Kidney capillary endothelial cell (primary cell): ENCODE results near the gene SEC11A.
A peak's percentile ranks its signal among the peaks of the same experiment; 100 is the strongest.
"Not testable (repeated sequence)": the region's sequence is repeated elsewhere in the genome, so short reads cannot be mapped to it uniquely, and the experiment has no call there.

Source experiments
- DNase-seq: peaks from one replicate; pipeline ENCODE4 v3.0.0-alpha.2; 2018; ENCODE audit warnings: low spot score

The SEC11A gene

DNA sequence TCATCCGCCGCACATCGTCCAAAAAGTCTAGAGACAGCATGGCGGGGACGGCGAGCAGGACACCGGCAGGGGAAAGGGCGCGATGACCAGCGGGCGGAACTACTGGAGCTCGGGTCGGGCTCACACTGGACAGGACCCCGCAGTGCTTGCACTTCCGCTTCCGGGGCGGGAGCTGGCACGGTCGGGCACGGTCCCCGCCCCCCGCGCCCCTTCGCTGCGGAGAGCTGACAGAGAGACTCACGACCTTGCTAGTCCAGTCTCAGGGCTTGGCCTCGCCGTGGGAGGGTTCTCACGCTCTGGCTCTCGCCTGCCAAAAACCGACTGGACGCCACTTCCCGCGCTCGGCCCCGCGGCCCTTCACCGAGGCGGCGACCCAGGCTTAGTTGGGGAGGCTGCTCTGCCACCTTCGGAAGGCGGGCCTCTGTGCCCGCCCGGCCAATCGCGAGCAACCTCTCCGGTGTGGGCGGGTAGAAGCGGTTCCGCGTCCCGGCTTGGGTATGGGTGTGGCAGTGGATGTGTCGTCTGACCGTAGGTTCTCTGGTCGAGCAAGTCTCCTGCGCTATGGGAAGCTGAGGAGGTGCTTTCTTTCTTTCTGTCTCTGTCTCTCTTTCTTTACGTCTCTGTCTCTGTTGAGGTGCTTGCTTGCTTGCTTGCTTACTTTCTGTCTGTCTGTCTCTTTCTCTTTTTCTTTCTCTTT lies at the start of gene SEC11A:
Gene SEC11A, minus strand, starts transcription at position 104 of the 697 bp plus-strand sequence. Its CDS starts 64 bp downstream, at position 40.
- peak; percentile 93 for DNase-seq

DNA sequence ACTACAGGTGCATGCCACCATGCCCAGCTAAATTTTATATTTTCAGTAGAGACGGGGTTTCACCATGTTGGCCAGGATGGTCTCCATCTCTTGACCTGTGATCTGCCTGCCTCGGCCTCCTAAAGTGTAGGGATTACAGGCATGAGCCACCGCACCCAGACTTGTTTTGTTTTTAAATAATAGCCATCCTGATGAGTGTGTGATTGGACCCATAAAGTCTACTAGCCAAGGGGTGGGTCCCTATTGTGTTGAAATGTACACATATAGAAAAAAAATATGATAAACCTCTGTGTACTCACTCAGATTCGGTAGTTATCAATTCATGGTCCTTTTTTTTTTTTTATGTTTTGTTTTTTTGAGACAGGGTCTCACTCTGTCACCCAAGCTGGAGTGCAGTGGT lies 49.7 kb upstream of the SEC11A start:
- no peak for DNase-seq

DNA sequence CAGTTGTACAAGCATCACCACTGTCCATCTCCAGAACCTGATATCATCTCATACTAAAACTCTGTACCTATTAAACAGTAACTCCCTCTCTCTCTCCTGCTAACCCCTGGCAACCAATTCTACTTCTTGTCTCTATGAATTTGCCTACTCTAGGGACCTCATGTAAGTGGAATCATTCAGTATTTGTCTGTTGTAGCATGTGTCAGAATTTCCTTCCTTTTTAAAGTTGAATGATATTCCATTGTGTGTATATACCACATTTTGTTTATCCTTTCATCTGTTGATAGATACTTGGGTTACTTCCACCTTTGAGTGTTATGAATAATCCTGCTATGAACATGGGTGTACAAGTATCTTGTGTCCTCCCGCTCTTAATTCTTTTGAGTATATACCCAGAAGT lies 49.0 kb upstream of the SEC11A start:
- DNase-seq: no peak

DNA sequence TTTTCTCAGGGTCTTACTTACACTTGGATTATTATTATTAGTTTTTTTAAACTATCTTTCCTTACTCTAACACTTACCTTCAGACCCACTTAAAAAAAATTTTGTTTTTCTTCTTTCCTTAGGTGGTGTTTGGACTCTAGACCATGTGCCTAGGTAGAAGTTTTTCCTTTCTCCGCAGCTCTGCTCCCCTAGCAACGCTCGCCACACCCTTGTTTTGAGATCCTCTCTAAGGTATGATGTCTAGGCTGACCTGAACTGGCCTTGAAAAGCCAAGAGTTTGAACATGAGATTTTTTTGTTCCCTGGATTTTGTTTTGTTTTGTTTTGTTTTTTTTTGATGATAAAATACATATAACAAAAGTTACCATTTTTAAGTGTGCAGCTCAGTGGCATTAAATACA lies 48.6 kb upstream of the SEC11A start:
- no peak for DNase-seq

DNA sequence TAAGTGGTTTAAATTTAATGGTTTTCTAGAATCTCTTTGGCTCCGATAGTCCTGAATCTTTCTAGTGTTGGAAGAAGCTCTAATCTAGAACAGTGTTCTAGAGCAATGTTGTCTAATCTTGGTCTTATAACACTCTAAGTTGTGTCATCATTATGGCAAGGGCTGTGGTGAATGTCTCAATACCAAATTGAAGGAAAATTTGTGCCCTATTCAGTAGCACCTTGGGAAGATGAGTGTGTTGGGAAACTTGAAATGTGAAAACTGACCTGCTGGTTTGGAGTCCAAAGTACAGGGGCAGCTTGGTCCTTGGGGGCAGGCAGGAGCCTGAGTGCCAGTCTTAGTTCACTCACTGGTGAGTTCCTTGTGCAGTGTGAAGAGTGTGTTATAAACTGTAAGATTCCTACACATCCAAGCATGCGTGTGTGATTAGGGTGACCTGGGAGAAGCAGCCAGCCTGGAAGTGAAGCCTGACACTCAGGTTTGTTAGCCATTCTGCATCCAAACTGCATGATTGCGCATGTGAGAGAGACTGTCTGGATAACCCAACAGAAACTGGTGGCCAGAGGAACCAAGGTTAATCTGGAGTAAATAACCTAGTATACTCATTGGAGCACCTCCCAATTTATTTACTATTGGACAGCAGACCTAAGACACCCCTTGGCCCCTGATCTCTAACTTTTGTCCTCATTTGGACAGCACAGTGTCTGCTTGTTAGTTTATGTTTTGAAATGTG lies 47.1 kb upstream of the SEC11A start:
- DNase-seq: no peak

DNA sequence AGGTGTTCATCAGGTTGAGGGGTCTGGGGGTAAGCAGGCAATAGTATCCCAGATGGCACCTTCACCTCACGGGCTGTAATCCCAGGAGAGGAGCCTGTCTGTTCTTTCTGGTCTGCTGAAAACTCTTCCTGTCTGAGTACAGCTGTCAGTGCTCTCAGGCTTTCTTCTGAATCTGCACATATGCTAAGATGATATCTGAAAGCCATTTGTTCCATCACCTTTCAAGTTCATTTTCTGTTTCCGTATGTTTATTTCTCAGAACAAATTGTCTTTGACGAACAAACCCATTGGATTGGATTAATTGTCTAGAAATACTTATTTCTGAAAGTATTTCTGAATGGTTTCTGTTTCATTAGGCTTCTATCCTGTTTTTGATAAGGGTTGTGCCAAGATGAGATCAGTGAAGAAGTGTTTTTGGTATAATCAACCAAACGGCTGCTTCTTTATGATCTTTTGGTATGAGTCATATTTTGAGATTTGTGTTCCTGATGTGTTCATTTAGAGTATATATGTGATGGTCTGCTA lies 45.7 kb upstream of the SEC11A start:
- DNase-seq: no peak

DNA sequence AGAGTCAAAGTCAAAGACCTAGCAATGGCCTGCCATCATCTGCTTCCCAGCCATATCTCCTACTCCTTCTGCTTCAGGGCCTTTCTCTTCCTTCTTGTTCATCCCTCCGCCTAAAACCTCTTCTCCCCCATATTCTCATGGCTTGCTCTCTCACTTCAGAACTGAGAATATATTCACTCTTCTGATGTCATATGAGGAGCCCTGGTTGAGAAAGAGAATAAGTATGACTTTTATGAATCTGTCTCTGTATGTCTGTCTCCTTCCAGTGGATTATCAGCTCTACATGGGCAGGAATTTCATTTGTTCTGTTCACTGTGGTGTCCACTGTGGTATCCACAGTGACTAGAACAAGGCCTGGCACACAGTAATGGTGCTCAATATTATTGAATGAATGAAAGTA lies 44.3 kb upstream of the SEC11A start:
- no peak for DNase-seq

DNA sequence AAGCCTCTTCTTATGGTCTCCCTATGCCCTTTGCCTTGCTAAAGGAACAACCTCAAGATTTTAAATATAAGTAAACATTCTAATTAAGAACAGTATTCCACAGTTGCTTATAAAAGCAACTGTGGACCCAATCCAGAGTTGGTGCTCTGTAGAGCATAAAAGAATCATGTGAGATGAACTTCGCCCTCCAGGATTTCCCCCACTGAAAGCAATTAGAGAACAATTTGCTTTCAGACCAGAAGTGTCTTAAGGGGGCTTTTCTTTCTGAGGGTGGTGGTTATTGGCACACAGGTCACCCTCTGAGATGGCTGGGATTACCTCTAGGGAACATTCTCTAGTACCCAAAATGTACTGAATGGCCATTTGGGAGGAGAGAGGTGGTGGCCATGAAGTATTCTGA lies 43.1 kb upstream of the SEC11A start:
- no peak for DNase-seq

DNA sequence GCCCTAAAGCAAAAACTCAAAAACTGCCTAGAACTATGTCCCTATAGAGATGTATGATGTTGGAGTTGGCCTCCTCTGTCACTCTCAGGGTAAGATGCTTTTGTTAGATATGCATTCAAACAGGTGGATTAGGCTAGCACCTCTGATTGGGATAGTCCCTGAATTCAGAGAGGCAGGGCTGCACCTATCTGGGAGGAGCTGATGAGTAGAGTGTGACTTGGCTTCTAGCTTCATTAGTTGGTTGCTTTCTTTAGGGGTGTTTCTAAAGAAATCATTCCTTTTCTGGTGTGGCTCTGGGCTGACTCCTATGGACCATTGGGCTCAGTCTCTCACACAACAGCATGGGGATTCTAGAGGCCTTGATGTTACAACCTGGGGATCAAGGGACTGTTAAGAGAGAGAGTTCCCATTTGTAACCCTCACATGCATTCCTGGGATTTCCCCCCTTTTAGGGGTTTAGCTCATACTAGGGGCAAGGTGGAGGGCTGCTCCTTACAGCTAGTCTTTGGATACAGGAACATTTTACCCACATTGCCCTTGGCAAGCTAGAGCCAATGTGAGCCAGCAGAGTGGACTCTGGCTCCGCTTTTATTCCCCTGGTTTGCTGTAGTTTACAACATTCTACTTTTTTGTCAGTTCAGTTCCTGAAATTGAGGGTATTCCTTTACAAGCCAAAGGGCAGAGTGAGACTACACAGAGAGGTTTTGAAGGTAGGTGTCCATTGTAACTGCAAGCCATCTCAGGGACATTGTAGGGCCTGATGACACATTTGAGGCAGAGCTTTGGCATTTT lies 40.0 kb upstream of the SEC11A start:
- DNase-seq: no peak

DNA sequence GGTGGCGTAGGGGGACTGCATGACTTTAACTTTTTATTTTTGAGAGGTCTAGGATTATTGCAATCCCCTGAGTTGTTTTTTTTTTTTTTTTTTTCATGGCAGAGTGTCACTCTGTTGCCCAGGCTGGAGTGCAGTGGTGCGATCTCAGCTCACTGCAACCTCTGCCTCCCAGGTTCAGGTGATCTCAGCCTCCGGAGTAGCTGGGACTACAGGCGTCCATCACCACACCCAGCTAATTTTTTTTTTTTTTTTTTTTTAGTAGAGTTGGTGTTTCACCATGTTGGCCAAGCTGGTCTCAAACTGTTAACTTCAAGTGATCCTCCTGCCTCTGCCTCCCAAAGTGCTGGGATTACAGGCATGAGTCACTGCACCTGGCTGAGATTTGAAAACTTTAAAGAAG lies 39.0 kb upstream of the SEC11A start:
- not testable (repeated sequence) for DNase-seq

DNA sequence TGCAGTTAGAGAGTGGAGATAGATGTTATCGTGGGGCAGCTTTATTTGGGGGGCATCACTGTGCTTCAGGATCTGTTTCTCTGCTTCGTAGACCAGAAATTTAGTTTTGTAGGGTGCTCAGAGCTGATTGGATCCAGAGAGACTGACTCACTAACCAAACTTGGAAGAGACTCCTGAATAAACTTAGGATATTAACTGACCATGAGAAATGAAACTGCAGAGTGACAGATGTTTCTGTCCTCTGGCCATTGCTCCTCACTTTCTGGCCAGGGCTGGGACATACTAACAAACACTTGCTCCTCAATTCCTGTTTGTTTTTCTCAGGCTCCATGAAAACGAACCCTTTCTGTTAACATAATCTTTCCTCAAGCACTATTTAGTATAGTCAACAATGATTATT lies 36.8 kb upstream of the SEC11A start:
- no peak for DNase-seq

DNA sequence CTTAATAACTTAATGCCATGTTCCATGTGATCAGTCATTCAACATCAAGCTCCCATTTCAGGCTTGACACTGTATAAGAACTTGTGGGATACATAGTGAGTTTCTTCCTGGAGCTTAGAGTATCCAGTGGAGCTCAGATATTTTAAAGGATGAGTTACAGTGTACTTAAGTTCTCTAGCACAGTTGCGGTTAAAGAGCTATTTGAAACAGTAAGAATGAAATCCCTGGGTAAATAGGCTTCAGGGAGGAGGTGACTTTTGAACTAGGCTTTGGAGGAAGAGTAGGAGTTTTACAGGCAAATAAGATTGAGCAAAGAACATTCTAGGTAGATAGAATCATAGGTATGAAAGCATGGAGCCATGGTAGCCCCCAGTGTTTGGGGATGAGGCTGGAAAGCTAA lies 36.3 kb upstream of the SEC11A start:
- DNase-seq: no peak

DNA sequence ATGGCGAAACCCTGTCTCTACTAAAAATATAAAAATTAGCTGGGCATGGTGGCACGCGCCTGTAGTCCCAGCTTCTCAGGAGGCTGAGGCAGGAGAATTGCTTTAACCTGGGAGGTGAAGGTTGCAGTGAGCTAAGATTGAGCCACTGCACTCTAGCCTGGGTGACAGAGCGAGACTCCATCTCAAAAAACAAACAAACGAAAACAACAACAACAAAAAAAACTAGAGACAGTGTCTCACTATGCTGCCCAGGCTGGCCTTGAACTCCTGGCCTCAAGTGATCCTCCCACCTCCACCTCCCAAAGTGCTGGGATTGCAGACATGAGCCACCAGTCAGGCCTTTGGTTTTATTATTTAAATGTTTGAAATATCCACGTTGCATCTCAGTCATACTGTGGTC lies 35.8 kb upstream of the SEC11A start:
- DNase-seq: not testable (repeated sequence)

DNA sequence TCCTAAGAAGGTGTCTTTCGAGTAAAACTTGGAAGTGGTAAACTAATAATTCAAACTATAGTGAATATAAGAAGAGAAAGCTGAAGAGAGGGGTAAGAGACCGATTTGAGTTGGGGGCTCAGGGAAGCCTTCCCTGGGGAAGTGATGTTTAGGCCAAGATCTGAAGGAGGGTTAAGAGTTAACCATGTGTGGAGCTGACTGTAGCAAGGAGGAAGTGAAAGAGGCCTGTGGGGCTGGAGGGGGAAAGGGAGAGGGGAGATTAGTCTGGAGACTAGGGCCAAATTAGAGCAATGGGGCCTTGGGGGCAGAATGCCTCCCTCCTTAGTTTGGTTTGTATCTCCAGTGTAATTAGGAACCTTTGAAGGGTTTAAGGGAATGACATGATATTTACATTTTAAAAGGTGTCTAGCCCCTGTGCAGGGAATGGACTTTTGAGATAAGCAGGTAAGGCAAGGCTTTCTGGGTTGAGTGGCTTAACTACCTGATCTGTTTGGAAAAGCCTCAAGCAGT lies 34.7 kb upstream of the SEC11A start:
- DNase-seq: no peak

DNA sequence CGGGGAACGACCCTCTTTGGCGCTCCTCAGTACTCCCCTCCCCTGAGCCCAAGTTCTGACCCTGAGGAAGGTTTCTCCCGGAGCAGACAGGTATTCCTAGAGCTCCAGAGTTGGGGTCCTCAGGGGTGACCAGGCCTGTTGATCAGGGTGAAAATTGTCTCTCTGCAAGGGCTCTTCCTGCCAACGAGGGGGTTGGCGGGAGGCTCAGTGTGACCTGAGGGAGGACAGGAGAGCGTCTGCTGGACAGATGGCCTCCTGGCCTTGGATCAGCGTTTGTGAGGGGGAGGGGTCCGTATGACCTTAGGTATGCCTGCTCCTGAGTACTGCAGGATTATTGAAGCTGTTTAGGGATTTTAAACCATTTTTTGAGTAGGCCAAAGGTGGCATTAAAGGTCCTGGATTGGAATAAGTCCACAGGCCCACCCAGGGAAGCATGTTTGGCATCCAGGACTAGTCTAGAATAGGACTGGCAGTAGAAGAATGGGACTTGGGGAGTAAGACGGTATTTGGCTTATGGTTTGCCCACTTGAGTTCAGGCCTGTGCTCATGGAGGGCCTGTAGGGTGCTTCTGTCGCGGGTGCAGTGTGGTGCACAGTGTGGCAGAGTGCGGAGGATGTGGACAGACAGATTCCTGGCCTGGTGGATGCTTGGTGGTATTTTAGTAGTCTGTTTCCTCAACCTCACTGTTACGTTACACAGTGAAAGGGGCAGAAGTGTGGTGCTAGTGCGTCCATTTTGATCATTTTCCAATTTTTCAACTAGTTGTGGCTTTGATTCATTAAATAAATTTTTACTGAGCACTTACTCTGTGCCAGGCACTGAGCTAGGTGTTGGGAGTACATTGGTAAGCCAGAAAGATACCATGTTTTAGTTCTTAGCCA lies 33.4 kb upstream of the SEC11A start:
- peak; percentile 43 for DNase-seq

DNA sequence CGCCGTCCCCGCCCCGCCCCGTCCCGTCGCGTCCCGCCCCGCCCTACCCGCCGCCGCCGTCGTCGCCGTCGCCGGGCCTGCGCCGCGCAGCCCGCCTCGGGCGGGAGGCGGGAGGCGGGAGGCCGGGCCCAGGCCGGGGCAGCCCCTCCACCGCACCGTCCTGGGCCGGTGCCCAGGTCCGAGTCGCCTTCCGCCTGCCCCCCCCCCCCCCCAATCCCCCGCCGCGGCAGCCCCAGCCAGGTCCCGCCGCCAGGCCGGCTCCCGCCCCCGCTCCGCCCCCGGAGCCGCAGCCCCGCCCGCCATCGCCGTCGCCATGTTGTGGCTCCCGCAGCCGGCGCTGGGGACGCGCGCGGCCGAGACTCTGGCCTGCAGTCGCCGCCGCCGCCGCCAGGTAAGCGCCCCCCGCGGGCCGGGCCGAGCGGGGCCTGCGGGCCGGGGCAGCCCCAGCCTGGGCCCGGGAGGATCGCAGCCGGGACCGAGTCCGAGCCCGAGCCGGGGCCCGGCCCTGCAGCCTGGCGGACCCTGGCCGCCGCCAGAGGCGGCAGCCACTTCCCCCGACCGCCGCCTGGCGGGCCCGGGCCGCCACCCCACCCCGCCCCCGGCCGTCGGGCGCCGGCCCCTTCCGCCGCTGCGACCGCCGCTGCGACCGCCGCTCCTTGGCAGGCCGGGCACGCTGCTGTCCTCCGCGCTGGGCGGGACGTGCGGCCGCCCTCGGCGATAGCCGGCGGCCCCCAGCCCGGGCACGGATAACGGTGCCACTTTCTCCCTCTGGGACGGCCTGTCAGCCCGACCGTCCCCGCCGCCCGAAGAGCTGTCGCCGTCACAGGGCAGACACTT lies 32.6 kb upstream of the SEC11A start, which contains the start of gene ZNF592:
Gene ZNF592, plus strand, starts transcription at position 319 of the 837 bp plus-strand sequence. CDS start 34,084 bp downstream, outside the sequence.
- peak; percentile 65 for DNase-seq

DNA sequence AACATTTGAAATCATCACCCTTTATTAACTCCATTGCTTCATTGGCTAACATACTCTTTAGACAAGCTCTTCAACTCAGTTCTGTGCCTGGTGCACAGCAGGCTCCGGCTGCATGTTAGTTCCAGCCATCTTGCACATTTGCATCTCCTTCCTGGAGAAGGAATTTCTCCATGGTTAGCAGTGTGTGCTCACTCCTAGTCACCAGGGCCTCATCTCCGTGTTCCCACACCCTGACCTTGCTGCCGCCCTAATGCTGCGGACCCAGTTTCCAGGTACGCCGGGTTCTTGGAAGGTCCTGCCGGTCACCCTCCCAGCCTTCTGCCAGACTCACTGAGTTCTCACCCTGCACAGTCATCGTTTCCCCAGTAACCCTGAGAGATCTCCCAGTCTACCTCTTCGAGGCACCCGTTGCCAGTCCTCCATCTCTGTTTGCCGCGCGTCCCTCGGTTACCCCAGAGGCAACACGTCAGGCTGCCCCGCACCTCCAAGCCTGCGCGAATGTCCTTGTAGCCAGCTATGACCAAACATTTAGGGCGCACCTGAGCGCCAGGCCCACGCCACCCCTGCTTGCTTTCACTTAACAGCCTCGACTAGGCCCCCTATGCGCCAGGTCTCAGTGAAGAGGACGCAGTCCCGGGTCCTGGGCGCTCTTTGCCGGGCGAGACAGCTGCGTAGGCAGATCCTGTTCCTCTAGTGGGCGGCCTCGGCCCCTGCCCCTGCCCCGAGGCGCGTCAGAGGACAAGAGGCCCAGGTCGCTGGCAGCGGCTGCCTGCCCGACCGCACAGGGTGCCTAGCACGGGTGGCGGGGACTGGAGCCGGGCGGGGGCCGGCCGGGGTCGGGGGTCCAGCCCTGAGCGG lies 31.7 kb upstream of the SEC11A start:
- peak; percentile 56 for DNase-seq

DNA sequence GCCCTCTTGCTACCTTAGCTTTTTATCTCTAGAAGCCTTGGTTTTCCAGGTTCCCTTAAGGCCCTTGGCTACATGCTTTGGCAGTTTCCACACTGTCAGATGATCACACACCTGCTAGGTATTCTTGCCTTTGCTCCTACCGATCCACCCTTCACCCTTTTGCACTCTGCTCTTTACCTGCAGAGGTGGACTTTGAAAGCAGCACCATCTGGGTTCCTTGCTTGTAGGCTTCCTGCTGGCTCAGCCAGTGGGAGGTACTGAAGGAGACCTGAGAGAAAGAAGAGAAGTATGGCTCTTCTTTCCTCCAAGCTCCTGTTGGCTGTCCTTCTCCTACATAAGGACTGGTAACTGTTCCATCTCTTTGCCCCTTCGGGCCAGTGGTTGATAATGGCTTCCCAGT lies 25.2 kb upstream of the SEC11A start:
- no peak for DNase-seq

DNA sequence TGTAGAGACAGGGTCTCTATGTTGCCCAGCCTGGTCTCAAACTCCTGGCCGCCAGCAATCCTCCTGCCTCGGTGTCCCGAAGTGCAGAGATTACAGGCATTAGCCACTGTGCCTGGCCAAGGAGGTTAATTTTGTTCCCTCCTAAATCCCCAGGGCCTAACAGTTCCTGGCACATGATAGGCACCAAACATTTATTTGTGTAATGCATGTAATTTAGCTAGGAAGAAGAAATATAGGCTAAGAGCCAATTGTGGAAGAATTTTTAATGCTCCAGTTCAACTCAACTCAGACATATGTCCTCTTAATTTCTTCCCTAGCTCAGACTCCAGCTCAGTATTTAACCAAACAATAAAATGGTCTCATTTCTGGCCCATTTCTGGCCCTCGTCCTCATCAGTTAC lies 24.8 kb upstream of the SEC11A start:
- DNase-seq: no peak
